SJSA1 (cell line): ENCODE data around the gene TRPV5. TPM values are rescaled to one million over a fixed set of nuclear protein-coding genes. Genes with fewer than 3 reads are reported as not detected.

Experiments used
- DNase-seq, 2 experiments: peaks; one replicate each; pipeline ENCODE4 v3.0.0-alpha.2; 2015 to 2020; ENCODE audit warnings: low spot score in 2 of 2, low read depth in 1 of 2
- H3K27ac ChIP-seq: fragments of 250-450 bp; sonication (Bioruptor Pico); 2 replicates; pipeline ENCODE4 v1.5.1; 2020; ENCODE audit warnings: mild to moderate bottlenecking, moderate library complexity
- H3K27me3 ChIP-seq: fragments of 250-450 bp; sonication (Bioruptor Pico); replicated peaks from 2 replicates; pipeline ENCODE4 v1.5.1; 2020; ENCODE audit warnings: mild to moderate bottlenecking, moderate library complexity
- H3K36me3 ChIP-seq: fragments of 250-450 bp; sonication (Bioruptor Pico); 2 replicates; pipeline ENCODE4 v1.5.1; 2020; ENCODE audit warnings: mild to moderate bottlenecking
- H3K4me1 ChIP-seq: fragments of 250-450 bp; sonication (Bioruptor Pico); replicated peaks from 2 replicates; pipeline ENCODE4 v1.6.1; 2021; ENCODE audit warnings: mild to moderate bottlenecking
- H3K4me3 ChIP-seq: fragments of 250-450 bp; sonication (Bioruptor Pico); 2 replicates; pipeline ENCODE4 v1.5.1; 2020; ENCODE audit warnings: mild to moderate bottlenecking
- H3K9me3 ChIP-seq: fragments of 250-450 bp; sonication (Bioruptor Pico); replicated peaks from 2 replicates; pipeline ENCODE4 v1.5.1; 2020; ENCODE audit warnings: mild to moderate bottlenecking
- total RNA-seq: library from RNA; depleted of rRNA; stranded (reverse); fragments of >200 nt; shearing (Covaris generic); gene quantifications from 2 replicates; pipeline ENCODE4 v1.2.3, GENCODE V29; 2014

The TRPV5 gene
- total RNA-seq, 1 experiment from 2014 or later = not detected

DNA sequence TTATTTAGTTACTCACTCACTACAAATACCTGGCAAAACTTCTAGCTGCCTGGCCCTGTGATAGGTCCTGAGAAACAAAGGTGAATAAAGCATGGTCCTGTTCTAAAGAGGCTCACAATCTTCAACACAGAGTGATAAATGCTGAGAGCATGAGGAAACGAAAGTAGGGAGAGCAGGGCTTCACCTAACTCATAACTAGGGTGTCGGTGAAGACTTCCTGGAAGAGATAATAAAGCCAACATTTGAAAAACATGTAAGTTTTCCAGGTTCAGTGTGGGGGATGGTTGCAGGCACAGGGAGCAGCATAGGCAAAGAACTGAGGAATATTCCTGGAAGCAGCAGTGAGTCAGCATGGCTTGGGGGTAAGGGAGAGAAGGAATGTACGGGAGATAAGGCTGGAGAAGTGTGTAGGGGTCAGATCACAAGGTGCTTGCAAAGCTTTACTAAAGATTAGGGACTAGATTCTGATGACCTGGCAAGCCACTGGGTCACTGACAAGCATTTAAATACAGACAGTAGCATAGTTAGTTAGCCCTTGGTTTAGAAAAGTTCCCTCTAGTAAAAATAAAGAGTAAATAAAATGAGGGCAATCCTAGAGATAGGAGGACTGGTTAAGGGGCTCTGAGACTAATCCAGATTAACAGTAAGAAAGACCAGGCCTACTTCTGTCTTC lies 23.5 kb upstream of the TRPV5 start:
- H3K4me1 ChIP-seq = 0 out of 2 replicates have a peak, but pooled peaks cover 3% of the 10 kb centered on the region
- H3K9me3 ChIP-seq = 0 out of 2 replicates have a peak, but pooled peaks cover 2% of the 10 kb centered on the region
- no peak overlapping the region for H3K4me3 ChIP-seq
- no peak for DNase-seq
- no peaks in the 10 kb centered on the region for H3K27me3 ChIP-seq
- H3K36me3 ChIP-seq = no peaks in the 10 kb centered on the region
- H3K27ac ChIP-seq = no peak overlapping the region

DNA sequence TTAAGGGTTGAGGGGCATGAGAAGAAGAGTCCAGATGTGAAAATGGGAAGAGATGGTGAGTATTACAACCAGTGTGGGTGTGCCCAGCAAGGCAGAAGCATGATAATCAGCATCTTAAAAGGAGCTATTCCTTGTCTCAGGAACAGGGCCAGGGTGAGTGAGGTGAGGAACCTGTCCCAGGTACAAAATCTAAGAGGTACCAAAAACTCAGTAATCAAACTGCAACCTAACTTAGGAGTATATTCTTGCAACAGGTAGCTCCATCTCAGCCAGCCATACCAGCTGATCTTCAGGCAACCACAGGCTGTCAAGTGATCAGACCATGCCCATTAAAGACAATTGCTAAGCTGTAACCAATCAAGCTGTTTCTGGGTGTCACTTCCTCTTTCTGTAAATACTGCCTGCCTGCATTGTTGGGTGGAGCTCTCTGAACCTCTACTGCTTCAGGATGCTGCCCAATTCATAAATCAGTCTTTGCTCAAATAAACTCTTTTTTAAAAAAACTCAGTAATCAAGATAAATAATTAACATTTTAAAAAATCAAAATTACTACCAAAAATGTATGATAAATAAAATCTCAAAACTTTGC lies 21.2 kb upstream of the TRPV5 start:
- H3K27me3 ChIP-seq = no peaks in the 10 kb centered on the region
- DNase-seq = no peak
- H3K9me3 ChIP-seq = no peaks in the 10 kb centered on the region
- no peaks in the 10 kb centered on the region for H3K36me3 ChIP-seq
- no peak overlapping the region for H3K4me3 ChIP-seq
- H3K4me1 ChIP-seq = 0 out of 2 replicates have a peak, but pooled peaks cover 3% of the 10 kb centered on the region
- no peak overlapping the region for H3K27ac ChIP-seq

DNA sequence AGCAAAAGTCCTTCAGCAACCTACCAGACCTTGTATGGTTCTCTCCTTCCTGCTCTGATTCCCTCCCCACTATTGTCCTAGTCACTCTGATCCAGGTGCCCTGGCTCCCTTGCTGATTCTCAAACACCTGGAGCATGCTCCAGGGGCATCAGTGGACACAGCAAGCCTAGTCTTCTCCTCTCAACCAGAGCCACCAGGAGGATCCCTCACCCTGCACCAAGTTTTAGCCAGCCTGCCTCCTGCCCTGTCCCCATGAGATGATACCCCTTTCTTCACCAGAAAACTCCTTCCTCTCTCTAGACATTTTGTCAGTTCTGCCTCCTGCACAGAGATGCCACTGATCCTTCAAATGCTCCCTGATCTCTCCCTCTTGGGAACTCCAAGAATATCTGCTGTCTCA lies 16.7 kb upstream of the TRPV5 start:
- Histone ChIP-seq H3K9me3 (no peaks in the 10 kb centered on the region), H3K36me3 (no peaks in the 10 kb centered on the region), H3K4me3 (no peak overlapping the region), H3K27me3 (no peaks in the 10 kb centered on the region), H3K4me1 (no peaks in the 10 kb centered on the region), H3K27ac (no peak overlapping the region)
- DNase-seq = no peak

DNA sequence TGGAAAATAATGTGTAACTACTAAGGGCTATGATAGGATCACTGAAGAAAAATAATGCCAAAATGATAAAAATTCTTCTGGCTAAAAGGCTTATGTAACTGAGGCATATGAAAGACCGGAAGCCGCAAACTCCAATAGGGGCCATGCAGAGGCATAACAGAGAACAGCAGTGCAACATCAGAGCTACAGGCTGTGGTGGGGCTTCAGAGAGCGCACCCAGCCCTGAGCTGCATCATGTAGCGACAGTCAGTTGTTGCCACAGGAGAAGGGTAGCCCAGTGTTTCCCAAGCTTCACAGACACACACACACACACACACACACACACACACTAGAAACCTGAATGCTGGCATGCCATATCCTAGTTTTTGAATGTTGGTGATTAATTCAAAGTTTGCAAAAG lies 15.1 kb upstream of the TRPV5 start:
- no peak for DNase-seq
- Histone ChIP-seq H3K36me3 (no peaks in the 10 kb centered on the region), H3K9me3 (no peaks in the 10 kb centered on the region), H3K4me1 (no peaks in the 10 kb centered on the region), H3K27me3 (no peaks in the 10 kb centered on the region), H3K27ac (no peak overlapping the region), H3K4me3 (no peak overlapping the region)

DNA sequence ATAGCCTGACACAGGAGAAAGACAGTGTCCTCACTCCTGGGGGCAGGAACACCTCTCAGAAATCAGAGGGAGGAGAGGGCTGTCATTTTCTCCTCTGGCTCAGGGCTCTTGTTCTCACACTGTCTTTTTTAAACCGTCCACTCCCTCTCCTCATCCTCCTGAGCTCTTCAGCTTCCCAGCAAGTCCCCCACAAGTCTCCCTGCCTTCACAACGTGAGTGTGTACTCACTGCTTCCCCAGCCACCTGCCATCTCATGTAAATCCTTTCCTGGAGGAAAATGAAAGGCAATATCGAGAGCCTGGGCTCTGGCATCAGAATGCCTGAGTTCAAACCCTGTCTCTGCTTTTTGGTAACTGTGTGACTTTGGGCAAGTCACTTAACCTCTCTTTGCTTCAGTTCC lies 11.5 kb upstream of the TRPV5 start:
- H3K27me3 ChIP-seq = no peaks in the 10 kb centered on the region
- H3K4me1 ChIP-seq = no peaks in the 10 kb centered on the region
- no peak for DNase-seq
- H3K27ac ChIP-seq = no peak overlapping the region
- H3K4me3 ChIP-seq = no peak overlapping the region
- H3K9me3 ChIP-seq = no peaks in the 10 kb centered on the region
- H3K36me3 ChIP-seq = no peaks in the 10 kb centered on the region

DNA sequence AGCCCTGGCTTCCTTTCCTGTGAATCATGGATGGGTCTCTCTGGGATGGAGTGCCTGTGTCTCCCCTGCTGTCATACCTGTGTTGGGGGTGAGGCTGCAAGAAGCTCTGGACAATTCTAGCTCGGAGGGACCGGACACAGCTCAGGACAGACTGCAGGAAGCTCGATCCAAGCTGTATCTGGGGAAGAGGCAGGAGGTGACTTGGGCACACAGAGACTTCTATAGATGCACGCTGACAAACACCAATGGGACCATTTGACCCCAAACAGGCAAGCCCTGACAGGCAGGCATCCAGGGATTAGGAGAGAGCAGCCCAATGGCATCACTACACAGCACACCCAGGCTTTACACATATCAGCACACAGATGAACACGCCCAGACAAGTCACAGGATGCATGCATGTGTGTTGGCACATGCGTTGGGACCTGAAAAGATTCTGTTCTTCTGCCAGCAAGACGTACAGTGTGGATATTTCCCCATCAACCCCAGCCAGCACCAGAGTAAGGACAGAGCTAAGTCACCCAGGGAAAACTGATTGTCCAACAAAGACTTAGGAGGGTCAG lies 10.2 kb upstream of the TRPV5 start:
- H3K9me3 ChIP-seq = no peaks in the 10 kb centered on the region
- no peaks in the 10 kb centered on the region for H3K27me3 ChIP-seq
- no peak overlapping the region for H3K4me3 ChIP-seq
- DNase-seq = no peak
- no peaks in the 10 kb centered on the region for H3K36me3 ChIP-seq
- H3K4me1 ChIP-seq = no peaks in the 10 kb centered on the region
- no peak overlapping the region for H3K27ac ChIP-seq

DNA sequence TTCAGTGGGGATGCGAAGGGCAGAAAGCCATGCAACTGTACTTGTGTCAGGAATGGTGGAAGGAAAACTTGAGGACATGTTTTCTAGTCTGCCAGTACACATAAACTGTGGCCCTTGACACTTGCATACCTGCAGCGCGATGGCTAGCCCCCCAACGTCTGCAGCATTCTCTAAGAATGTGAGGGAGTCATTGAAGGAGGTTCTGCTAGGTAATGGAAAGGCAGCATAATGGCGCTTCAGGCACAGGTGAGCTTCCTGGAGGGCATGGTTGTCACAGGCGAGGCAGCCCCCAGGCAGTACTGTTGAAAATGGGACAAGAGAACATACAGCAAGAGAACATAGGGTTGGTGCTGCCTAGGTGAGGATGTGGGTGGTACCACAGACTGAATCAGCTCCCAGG lies 9.2 kb upstream of the TRPV5 start:
- no peaks in the 10 kb centered on the region for H3K27me3 ChIP-seq
- no peak overlapping the region for H3K4me3 ChIP-seq
- no peak overlapping the region for H3K27ac ChIP-seq
- no peak for DNase-seq
- no peaks in the 10 kb centered on the region for H3K36me3 ChIP-seq
- H3K9me3 ChIP-seq = no peaks in the 10 kb centered on the region
- no peaks in the 10 kb centered on the region for H3K4me1 ChIP-seq

DNA sequence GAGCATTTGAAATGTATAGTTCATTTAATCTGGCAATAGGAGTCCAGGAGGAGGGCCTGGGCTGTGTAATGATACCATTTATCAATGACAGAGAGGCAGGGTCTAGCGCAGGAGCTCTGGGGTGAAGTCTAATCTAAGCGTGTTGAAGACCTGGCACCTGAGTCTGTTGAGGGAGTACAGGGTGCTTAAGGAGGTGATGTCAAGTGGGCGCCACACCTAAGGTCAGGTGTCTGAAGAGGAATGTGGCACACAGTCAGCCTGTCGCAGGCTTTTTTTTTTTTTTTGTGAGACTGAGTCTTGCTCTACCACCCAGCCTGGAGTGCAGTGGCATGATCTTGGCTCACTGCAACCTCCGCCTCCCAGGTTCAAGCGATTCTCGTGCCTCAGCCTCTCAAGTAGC lies 8.0 kb upstream of the TRPV5 start:
- H3K27me3 ChIP-seq = no peaks in the 10 kb centered on the region
- DNase-seq = no peak
- H3K27ac ChIP-seq = no peak overlapping the region
- H3K4me1 ChIP-seq = no peaks in the 10 kb centered on the region
- H3K4me3 ChIP-seq = no peak overlapping the region
- H3K9me3 ChIP-seq = no peaks in the 10 kb centered on the region
- no peaks in the 10 kb centered on the region for H3K36me3 ChIP-seq

DNA sequence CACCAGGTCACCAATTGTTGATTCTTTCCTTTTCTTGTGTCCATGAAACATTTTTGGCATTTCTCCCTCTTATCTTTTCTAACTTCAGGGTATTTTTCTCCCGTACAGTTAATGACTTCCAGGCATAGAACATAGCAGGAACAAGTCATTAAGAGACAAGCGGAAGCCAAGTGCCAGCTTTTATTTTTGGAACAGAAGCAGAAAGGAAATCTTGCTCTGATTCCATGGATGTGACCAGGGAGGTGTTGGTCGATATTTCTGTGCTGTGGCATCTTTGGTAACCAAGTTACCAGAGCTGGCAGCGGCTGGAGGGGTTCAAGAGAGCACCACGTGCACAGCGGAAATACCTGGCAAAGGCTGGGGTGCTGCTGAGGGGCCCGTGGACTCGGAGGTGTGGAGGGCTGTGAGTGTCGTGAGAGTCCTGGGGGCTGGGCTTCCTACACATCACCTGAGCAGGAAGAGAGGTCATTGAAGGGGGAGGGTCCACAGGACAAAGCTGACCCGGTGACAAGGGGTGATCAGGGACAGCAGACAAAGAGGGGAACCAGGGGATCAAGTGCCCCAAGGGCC lies 7.5 kb upstream of the TRPV5 start:
- H3K9me3 ChIP-seq = no peaks in the 10 kb centered on the region
- H3K27ac ChIP-seq = no peak overlapping the region
- no peak overlapping the region for H3K4me3 ChIP-seq
- no peak for DNase-seq
- no peaks in the 10 kb centered on the region for H3K27me3 ChIP-seq
- H3K4me1 ChIP-seq = no peaks in the 10 kb centered on the region
- no peaks in the 10 kb centered on the region for H3K36me3 ChIP-seq

DNA sequence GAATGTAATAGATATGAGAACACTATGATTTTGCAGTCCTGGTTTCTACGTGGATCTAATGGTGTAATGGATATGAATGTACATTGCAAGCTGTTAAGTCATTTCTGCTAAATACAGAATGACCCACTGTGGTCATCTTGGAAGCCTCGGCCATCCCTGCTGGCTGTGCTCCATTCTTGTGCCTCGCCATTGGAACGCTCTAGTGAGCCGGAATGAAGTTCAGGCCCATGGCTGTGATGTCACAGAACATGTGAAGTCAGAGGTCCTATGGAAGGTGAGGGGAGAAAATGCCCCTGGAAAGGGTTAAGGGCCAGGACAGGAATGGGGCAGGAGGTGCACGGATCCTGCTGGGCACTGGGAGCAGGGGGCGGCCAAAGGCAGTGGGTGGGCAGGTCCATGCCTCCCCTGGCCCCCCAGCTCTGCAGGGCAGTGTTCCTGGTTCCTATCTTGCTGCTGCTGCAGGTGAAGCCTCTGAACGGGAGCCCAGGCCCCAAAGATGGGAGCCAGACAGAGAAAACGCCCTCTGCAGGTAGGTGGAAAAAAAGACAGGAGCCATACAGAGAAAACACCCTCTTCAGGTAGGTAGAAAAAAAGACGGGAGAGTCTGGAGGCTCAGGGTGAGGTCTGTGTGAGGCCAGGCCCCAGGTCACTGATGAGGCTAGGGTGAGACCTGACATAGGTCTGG lies 5.8 kb upstream of the TRPV5 start, which contains the start of gene LLCFC1:
Gene LLCFC1 (plus strand): TSS at position 259 of the 685 bp plus-strand sequence. CDS start 138 bp downstream, at position 397.
- Histone ChIP-seq H3K9me3 (no peaks in the 10 kb centered on the region), H3K4me3 (no peak within 1 kb of the TSS), H3K36me3 (no peaks in the 10 kb centered on the region), H3K27ac (no peak within 1 kb of the TSS), H3K27me3 (no peaks in the 10 kb centered on the region), H3K4me1 (no peaks in the 10 kb centered on the region)
- no peak for DNase-seq

DNA sequence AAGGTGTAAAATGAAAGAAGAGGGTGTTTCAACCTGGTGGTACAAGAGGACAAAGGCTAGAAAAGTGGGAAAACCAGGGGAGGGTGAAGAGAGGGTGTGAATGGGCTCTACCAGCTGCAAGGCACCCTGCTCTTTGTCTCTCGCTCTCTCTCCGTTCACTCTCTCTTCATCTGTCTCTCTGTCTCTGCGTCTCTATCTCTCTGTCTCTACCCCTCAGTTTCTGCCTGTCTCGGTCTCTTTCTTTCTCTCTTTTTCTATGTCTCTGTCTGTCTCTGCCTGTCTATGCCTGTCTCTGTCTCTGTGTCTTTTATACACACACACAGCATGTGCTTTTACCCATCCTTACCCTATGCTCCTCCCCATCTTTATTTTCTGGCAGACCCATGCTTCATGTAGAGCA lies 5.1 kb upstream of the TRPV5 start:
- DNase-seq = no peak

DNA sequence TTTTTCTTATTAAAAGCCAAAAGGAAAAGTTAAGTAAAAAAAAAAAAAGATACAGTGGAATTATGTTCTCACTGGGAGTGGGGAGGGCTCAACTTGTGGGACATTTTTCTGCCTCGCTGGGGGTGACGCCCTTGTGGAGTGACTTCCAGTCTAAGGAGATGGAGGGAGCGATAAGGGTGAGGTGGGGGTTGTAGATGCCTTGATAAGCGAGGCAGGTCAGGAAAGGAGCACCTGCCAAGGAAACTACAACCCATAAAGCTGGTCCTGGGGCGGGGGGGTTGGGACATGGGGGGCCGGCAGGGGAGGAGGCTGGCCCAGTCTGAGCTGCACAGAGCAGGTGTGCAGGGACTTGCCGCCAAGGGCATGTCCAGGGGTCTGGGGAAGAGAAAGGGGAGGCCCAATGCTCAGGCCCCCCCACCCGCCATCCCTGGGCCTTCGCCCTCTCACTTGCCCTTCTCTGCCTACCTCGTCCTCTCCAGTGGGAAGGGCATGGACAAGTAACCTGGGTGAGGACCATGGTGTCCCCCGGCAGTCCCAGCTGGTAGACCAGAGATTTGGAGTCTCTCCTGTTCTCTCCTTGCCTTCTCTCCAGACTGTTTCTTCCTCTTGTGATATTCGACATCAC lies 2.5 kb upstream of the TRPV5 start:
- Histone ChIP-seq H3K36me3 (no peaks in the 10 kb centered on the region), H3K4me1 (no peaks in the 10 kb centered on the region), H3K4me3 (no peak overlapping the region), H3K9me3 (no peaks in the 10 kb centered on the region), H3K27ac (no peak overlapping the region), H3K27me3 (no peaks in the 10 kb centered on the region)
- DNase-seq = no peak

More for the DNA sequence above, 5.1 kb upstream of the TRPV5 start:
- H3K27ac ChIP-seq = no peak overlapping the region
- H3K9me3 ChIP-seq = no peaks in the 10 kb centered on the region
- no peaks in the 10 kb centered on the region for H3K36me3 ChIP-seq
- H3K4me1 ChIP-seq = no peaks in the 10 kb centered on the region
- no peak overlapping the region for H3K4me3 ChIP-seq
- no peaks in the 10 kb centered on the region for H3K27me3 ChIP-seq

DNA sequence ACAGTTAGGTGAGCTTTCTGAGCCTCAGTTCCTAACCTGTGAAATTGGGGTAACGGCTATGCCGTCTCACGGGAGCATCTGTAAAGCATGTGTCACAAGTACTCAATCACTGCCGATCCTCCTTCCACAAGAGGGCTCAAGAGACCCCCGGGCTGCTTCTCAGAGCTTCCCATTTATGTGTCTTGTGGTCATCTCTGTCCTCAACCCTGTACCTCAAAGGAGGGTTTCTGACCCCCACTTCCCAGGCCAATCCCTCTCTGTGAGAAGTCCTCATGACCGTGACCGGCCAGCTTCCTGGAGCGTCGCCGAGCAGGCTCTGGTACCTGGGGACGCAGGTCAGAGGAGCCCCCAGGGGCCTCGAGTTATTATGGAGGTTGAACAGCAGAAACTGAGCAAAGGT lies 510 bp upstream of the TRPV5 start:
- Histone ChIP-seq H3K36me3 (no peaks in the 10 kb centered on the region), H3K4me3 (no peak overlapping the region), H3K9me3 (no peaks in the 10 kb centered on the region), H3K4me1 (no peaks in the 10 kb centered on the region), H3K27ac (no peak overlapping the region), H3K27me3 (no peaks in the 10 kb centered on the region)
- no peak for DNase-seq
